ENCODE measurements around the gene GTSE1. TPM values are rescaled to one million over a fixed set of nuclear protein-coding genes. Genes with fewer than 3 reads are reported as not detected.

The GTSE1 gene
- total and polyA plus RNA-seq, 12 donors: 0.17 to 4.7 (median 0.35) TPM

GRCh38 chr22:46335201-46336118 lies 38.8 kb downstream of the GTSE1 start, which contains the start of gene TRMU:
Gene TRMU (plus strand): TSS chr22:46335714. CDS start chr22:46335765, 51 bp downstream.
- DNase-seq: peak; percentile 82 to 91
- intact Hi-C loops (cut with DNase I): no loop called here
- TF ChIP-seq CTCF (IDR thresholded peaks at IDR 0.05): no peak
- 1% methylated on average over 72 to 93 of the region's 93 CpGs for WGBS, 2 donors
- H3K27me3 ChIP-seq: no peaks in the 10 kb centered on the region
- peaks cover 0 to 34% (median 14%) of the 10 kb centered on the region in 9 donors for H3K36me3 ChIP-seq
- peak within 1 kb of the TSS; percentile 70 to 99 (median 94) for H3K4me3 ChIP-seq
- H3K27ac ChIP-seq: peak within 1 kb of the TSS; percentile 87 to 97 (median 93)
- peak; percentile 92 to 97 (median 96) for ATAC-seq
- peaks cover 6 to 24% (median 17%) of the 10 kb centered on the region in 9 donors for H3K4me1 ChIP-seq
- H3K9me3 ChIP-seq: no peaks in the 10 kb centered on the region

DNA sequence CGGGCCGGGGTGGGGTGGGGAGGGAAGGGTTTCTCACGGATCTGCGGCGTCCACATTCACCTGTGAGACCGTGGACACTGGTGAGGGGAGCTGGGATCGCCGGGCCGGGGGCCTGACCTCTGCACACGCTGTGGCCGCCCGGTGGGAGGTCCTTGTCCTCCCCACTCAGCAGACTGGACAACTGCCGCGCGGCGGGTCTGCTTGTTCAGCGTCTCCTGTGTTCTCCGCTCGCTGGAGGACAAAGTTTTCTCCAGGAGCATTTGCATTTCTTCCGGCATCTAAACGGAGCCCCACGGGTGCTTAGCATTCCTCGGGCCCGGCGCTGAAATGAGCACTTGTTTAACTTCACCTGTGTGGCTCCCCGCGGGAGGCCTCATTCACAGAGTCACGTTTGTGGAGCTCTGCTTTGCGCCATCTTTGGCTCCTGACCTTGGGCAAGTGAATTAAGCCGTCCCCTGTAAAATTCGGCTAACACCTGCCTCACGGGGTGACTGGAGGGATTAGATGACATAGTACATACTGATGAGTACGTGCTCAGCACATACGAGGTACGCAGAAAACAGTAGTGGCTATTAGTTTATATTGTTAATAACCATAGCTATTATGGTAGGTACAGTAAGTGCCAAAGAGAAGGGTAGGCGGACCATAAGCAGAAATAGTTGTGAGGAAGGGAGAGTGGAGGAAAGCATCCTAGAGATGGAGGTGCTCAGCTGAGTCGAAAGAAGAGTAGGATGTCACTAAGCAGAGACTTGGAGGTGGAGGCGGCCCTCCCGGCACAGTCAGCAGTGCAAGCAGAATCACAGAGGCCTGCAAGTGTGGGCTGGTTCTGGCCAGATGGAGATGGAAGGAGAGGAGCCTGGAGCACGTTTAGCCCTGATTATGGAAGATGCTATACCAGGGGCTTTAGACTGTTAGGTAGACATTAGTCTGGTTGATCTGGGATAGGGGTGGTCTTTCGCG lies 39.7 kb downstream of the GTSE1 start:
- no peak for TF ChIP-seq CTCF (IDR thresholded peaks at IDR 0.05)
- Histone ChIP-seq H3K9me3 (no peaks in the 10 kb centered on the region), H3K27me3 (no peaks in the 10 kb centered on the region), H3K36me3 (peaks cover 0 to 41% (median 17%) of the 10 kb centered on the region in 9 donors), H3K27ac (peak overlapping the region; percentile 87 to 97 (median 93)), H3K4me3 (peak overlapping the region; percentile 70 to 99 (median 94)), H3K4me1 (peaks cover 6 to 29% (median 17%) of the 10 kb centered on the region in 9 donors)
- 9 to 10% methylated on average over 40 to 42 of the region's 42 CpGs for WGBS, 2 donors
- DNase-seq: peak in 1 of 2 donors; percentile 44
- intact Hi-C loops (cut with DNase I): no loop called here
- peak; percentile 31 to 64 (median 38) for ATAC-seq

GRCh38 chr22:46337870-46338269 lies 41.2 kb downstream of the GTSE1 start:
- no peak for ATAC-seq
- TF ChIP-seq CTCF (IDR thresholded peaks at IDR 0.05): no peak
- H3K4me3 ChIP-seq: no peak overlapping the region
- 72 to 74% methylated on average over 9 of the region's 9 CpGs for WGBS, 2 donors
- intact Hi-C loops (cut with DNase I): no loop called here
- H3K9me3 ChIP-seq: no peaks in the 10 kb centered on the region
- H3K4me1 ChIP-seq: peaks cover 6 to 36% (median 20%) of the 10 kb centered on the region in 9 donors
- peaks cover 0 to 56% (median 18%) of the 10 kb centered on the region in 9 donors for H3K36me3 ChIP-seq
- H3K27me3 ChIP-seq: no peaks in the 10 kb centered on the region
- DNase-seq: no peak
- no peak overlapping the region for H3K27ac ChIP-seq

GRCh38 chr22:46338636-46339035 lies 42.0 kb downstream of the GTSE1 start:
- peaks cover 6 to 36% (median 20%) of the 10 kb centered on the region in 9 donors for H3K4me1 ChIP-seq

More at GRCh38 chr22:46338636-46339035, 42.0 kb downstream of the GTSE1 start:
- no peak for ATAC-seq
- no peak for DNase-seq
- Histone ChIP-seq H3K36me3 (peaks cover 0 to 64% (median 18%) of the 10 kb centered on the region in 9 donors), H3K9me3 (no peaks in the 10 kb centered on the region), H3K4me3 (no peak overlapping the region), H3K27ac (no peak overlapping the region), H3K27me3 (no peaks in the 10 kb centered on the region)
- WGBS, 2 donors: 88 to 91% methylated on average over 8 of the region's 8 CpGs
- intact Hi-C loops (cut with DNase I): no loop called here
- TF ChIP-seq CTCF (IDR thresholded peaks at IDR 0.05): no peak
